Mucosa of descending colon (tissue), 3 donors: ENCODE results near the gene FRMD4A. TPM values are rescaled to one million over a fixed set of nuclear protein-coding genes. Genes with fewer than 3 reads are reported as not detected.
"Not testable (repeated sequence)": the region's sequence is repeated elsewhere in the genome, so short reads cannot be mapped to it uniquely, and the experiment has no call there.

Experiments used
- ATAC-seq: fragments of 200-7000 bp; cut with Tn5 transposase; one replicate; pipeline ENCODE4 v1.9.1; 2020; ENCODE audit warnings: mild to moderate bottlenecking, moderate library complexity
- DNase-seq, 3 donors: peaks; one replicate each; pipeline ENCODE4 v3.0.0-alpha.2; 2020
- H3K36me3 ChIP-seq: fragments of 200-600 bp; one replicate; pipeline ENCODE4 v1.8.0; 2021; ENCODE audit warnings: low read depth, mild to moderate bottlenecking
- H3K4me1 ChIP-seq: fragments of 200-600 bp; one replicate; pipeline ENCODE4 v1.8.0; 2021; ENCODE audit warnings: low read depth, mild to moderate bottlenecking
- H3K4me3 ChIP-seq: fragments of 200-600 bp; one replicate; pipeline ENCODE4 v1.8.0; 2021; ENCODE audit warnings: mild to moderate bottlenecking
- H3K9me3 ChIP-seq: fragments of 200-600 bp; one replicate; pipeline ENCODE4 v1.8.0; 2021; ENCODE audit warnings: mild to moderate bottlenecking
- CTCF ChIP-seq: fragments of 200-600 bp; IDR thresholded peaks from one replicate; pipeline ENCODE4 v1.8.0; 2022; ENCODE audit warnings: antibody characterized with exemption, mild to moderate bottlenecking
- intact Hi-C, 2 donors: fragments of 100-400 bp; cut with DNase I in 1 of 2; cut with micrococcal nuclease in 1 of 2; formaldehyde crosslinking; loops; one replicate each; pipeline versions ENCODE4 v1.11.0 to v1.11.1; 2022; cut with DNase I, micrococcal nuclease
- total RNA-seq, 3 donors: library from RNA; stranded (reverse); fragmentation: NEBNext Ultra II Directional in 2 of 3; extraction: Animal tissue kit (Norgen Biotek cat#: 25700) in 2 of 3; gene quantifications; one replicate each; pipeline versions ENCODE4 v1.2.1 to v1.2.4, GENCODE V29; 2021 to 2023
- donor health status: DM: no; HTN: no; CAD: no; lungs with moderate emphysema.
- donor health status: DM: no; HTN: no; CAD: no.
- donor health status: DM: no; HTN: yes; CAD: no.

Gene FRMD4A
- total RNA-seq, 3 donors from 2014 or later, result 9.8 to 40.6 (median 17.2) TPM

- no peaks in the 10 kb centered on the region for H3K9me3 ChIP-seq
- H3K4me3 ChIP-seq, result no peak overlapping the region
- no peak for TF ChIP-seq CTCF
- DNase-seq (no peak), ATAC-seq (no peak)
- no peaks in the 10 kb centered on the region for H3K36me3 ChIP-seq
- H3K4me1 ChIP-seq, result no peaks in the 10 kb centered on the region
- intact Hi-C loops, result no loop called here
Observed at GRCh38 chr10:14225379-14225778, 105.3 kb downstream of the FRMD4A start.

GRCh38 chr10:14220026-14220425 lies 110.7 kb downstream of the FRMD4A start:
- TF ChIP-seq CTCF, result no peak
- DNase-seq (no peak), ATAC-seq (no peak)
- H3K4me1 ChIP-seq, result no peaks in the 10 kb centered on the region
- intact Hi-C loops, result no loop called here
- no peaks in the 10 kb centered on the region for H3K9me3 ChIP-seq
- H3K36me3 ChIP-seq, result no peaks in the 10 kb centered on the region
- no peak overlapping the region for H3K4me3 ChIP-seq

GRCh38 chr10:14219411-14219810 lies 111.3 kb downstream of the FRMD4A start:
- intact Hi-C loops, result no loop called here
- DNase-seq (no peak), ATAC-seq (no peak)
- Histone ChIP-seq H3K4me1 (no peaks in the 10 kb centered on the region), H3K36me3 (no peaks in the 10 kb centered on the region), H3K4me3 (no peak overlapping the region), H3K9me3 (no peaks in the 10 kb centered on the region)
- no peak for TF ChIP-seq CTCF

GRCh38 chr10:14215641-14216040 lies 115.1 kb downstream of the FRMD4A start:
- Histone ChIP-seq H3K4me3 (no peak overlapping the region), H3K9me3 (no peaks in the 10 kb centered on the region), H3K4me1 (no peaks in the 10 kb centered on the region), H3K36me3 (no peaks in the 10 kb centered on the region)
- no peak for ATAC-seq
- TF ChIP-seq CTCF, result no peak
- intact Hi-C loops, result no loop called here
- DNase-seq, result no peak

GRCh38 chr10:14213703-14214102 lies 117.0 kb downstream of the FRMD4A start:
- DNase-seq, ATAC-seq, H3K36me3 ChIP-seq, H3K4me3 ChIP-seq, H3K9me3 ChIP-seq, H3K4me1 ChIP-seq, intact Hi-C loops: not testable (repeated sequence)

- ATAC-seq, result no peak
- no peak overlapping the region for H3K4me3 ChIP-seq
- H3K4me1 ChIP-seq, result no peaks in the 10 kb centered on the region
- no peak for DNase-seq
- no peaks in the 10 kb centered on the region for H3K36me3 ChIP-seq
- no peaks in the 10 kb centered on the region for H3K9me3 ChIP-seq
- intact Hi-C loops, result no loop called here
- TF ChIP-seq CTCF, result no peak
Observed at GRCh38 chr10:14211610-14212009, 119.1 kb downstream of the FRMD4A start.
